Stimulated activated CD4-positive, alpha-beta T cell treated with anti-CD3 and anti-CD28 coated beads, Interleukin-1b, Interleukin-23, amount 100 ng/mL, for 1 hour (primary cell): ENCODE results near the gene KCND1.

ENCODE experiments used
- DNase-seq, 2 donors: peaks; one replicate each; pipeline ENCODE4 v3.0.0-alpha.2; 2020; ENCODE audit warnings: low read depth in 2 of 2

KCND1 gene

GRCh38 chrX:48938721-48939425 lies 32.8 kb downstream of the KCND1 start:
- DNase-seq, result peak in 1 of 2 donors; percentile 36

DNA sequence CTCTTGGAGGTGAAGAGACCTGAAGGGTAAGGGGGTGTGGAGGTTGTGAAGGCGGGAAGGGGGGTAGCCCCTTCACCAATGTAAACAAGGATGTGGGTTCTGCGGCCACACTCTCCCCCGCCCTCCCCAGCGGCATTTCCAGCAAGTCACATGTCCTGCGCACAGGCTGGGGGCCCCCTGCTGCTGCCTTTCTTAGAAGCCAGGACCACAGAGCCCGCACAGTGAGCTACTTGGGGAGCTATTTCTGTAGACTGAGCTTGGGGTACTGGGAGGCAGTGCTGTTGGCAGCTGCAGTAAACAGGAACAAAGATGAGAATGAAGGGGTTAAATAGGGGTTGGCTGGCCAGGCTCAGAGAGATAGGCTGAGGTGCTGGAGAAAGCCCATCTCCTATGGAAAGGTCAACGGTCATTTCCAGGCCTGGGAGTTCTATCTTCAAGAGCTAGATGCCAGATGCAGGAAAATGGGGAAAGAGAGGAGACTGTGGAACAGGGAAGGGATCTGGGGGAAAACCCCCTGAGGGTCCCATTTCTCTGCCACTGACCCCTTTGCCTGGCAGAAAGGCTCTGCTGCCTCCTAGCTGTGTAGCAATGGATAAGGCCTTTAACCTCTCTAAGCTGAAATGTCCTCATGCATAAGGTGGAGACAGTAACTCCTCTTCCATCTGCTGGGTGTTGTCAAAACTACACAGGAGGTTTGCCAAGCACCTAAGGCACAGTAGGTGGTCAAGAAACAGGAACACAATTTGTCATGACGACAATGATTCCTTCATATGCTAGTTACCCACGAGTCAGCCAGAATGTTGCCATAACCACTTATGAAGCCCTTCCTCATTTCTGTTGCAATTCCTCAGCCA lies 34.4 kb downstream of the KCND1 start:
- peak; percentile 60 to 71 for DNase-seq

DNA sequence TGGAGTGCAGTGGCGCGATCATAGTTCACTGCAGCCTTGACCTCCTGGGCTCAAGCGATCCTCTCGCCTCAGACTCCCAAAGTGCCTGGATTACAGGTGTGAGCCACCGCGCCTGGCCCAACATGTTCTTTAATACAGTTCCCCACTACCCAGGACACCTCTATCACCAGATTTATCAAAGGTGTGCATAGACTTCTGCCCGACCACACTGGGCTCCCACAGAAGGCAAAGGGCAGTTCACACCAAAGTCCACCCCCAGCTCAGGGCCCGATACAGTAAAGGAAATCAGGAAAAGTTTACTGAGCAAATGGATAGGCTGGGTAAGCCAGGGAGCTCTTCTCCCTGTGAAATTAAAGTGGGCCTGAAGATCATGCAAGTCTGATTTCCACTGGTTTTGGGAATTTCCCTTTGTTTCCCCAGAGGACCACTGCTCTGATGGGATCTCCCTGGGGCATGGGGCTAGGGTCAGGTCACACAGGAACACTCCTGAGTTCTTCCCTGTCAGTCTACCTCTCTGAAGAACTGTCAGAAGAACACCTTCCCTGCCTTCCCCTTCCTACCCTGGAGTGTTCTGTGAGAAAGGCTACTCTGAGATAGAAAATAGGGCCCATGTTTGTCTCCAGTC lies 35.1 kb downstream of the KCND1 start:
- DNase-seq, result no peak

- DNase-seq, result no peak
Observed at GRCh38 chrX:48935301-48935670, 36.4 kb downstream of the KCND1 start.

DNA sequence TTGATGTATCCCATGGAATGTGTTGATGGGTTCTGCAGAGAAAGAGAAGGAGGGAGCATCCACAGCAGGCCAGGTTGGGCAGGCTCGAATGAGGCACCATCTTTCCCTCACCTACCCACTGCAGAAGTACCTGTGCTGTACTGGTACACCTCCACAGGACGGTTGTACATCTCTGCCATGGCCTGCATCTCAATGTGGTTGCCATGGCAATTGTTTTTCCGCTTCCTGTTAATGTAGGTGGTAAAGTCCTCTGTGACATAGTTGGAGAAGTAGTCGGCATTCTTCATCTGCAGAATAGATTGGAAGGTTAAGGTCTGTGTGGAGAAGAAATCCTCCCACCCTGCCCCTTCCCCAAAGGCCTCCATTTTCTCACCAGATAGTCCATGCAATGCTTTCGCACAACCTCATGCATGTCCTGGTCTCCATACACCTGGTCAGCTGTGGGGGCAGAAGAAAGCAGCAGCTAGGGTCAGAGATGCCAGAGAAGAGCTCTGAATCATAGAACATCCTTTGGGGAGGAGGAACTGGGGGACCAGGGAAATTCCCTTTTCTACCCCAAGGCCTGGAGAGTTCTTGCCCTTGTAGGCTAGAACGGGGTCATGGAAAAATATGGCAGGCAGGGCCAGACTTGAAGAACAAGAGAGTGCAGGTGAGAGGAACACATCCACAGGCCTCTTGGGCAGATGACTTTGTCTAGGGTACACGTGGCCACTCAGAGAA lies 36.9 kb downstream of the KCND1 start:
- DNase-seq, result no peak

GRCh38 chrX:48933757-48934156 lies 37.9 kb downstream of the KCND1 start:
- DNase-seq, result no peak

- DNase-seq, result no peak
Observed at GRCh38 chrX:48927736-48928382, 43.8 kb downstream of the KCND1 start.

GRCh38 chrX:48927123-48927522 lies 44.5 kb downstream of the KCND1 start:
- DNase-seq, result no peak

- DNase-seq, result no peak
Observed at GRCh38 chrX:48924270-48924669, 47.4 kb downstream of the KCND1 start.

DNA sequence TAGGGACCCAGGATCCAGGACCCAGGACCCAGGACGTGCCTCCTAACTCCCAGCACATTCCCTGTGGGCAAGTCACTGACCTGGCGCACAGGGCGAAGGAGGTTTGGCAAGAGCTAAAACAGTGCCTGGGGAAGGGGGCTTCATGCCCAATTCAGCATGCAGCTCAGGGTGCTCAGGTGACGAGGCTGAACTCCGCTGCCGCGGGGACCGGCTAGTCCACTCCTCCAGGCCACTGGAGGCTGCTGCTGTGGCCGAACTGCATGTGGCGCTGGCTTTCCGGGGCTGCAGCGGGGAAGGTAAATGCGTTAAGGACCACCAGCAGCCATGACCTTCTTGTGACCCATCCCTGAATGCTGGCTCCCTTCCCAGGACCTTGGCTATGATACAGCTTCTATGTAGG lies 47.9 kb downstream of the KCND1 start:
- DNase-seq, result no peak

- DNase-seq, result no peak
Observed at GRCh38 chrX:48920718-48921104, 50.9 kb downstream of the KCND1 start.

DNA sequence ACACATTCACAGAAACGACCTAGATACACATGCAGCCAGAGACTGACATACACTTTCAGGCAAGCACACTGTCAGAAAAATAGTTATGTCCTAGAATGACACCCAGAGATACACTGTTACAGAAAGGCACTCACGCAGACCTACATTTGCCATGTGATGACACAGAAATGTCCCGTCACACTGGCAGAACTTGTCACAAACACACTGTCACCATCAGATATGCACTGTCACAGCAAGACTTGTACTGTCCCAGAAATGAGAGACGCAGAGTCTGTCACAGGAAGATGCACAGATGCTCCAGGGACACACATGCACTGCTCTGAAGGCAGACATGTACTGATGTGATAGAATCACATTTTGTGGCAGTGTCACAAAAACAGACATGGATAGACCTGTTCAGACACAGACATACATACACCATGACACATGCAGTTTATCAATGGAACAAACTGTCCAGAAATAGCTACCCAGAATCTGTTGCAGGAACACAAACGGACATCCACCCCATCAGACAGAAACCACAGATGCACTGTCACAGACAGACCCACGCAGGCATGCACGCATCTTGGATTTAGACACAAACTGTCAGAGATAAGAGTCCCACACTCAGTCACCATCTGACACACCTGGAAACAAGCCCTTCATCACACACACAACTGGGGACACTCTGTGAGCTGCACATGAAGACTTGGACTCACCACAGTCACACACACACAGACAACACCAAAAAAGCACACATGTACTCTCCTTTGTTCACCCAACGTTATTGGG lies 51.5 kb downstream of the KCND1 start:
- DNase-seq, result no peak

- no peak for DNase-seq
Observed at GRCh38 chrX:48919360-48919841, 52.2 kb downstream of the KCND1 start.

- DNase-seq, result peak; percentile 71 to 83
Observed at GRCh38 chrX:48918643-48919340, 52.9 kb downstream of the KCND1 start, which contains the start of gene PIM2. Gene PIM2, minus strand, starts transcription at chrX:48919024. Its CDS starts 190 bp downstream, at chrX:48918834.

- no peak for DNase-seq
Observed at GRCh38 chrX:48918301-48918642, 53.4 kb downstream of the KCND1 start.

GRCh38 chrX:48917139-48918001 lies 54.3 kb downstream of the KCND1 start:
- DNase-seq, result peak; percentile 64 to 74

- no peak for DNase-seq
Observed at GRCh38 chrX:48914593-48915493, 56.8 kb downstream of the KCND1 start.
